ENCODE data around the gene ARHGAP29.
"Not testable (repeated sequence)": the region's sequence is repeated elsewhere in the genome, so short reads cannot be mapped to it uniquely, and the experiment has no call there.

ARHGAP29 gene

DNA sequence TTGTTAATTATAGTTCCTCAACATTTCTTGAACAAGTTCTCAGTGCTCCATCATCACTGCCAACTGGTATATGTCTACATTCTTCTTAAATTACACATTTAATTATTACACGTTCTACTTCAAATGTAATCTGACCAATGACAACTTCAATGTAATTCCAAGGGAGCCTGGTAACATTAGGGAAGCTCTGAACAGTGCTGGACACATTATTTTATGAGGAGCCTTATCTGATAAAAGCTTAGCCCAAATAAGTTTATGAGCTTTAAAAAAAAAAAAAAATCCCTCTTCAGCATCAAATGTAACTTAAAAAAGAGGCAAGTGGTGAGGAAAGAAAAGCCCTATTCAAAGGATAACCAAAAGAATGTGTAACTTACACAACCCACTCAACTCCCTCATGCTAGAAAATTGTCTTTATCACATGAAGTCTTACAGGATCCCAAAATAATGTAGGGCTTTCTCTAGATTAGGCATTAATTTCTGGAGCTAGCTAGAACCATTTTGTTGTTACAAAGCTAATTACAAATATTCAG, 81.2 kb downstream of the ARHGAP29 start:
- no peak for DNase-seq (ENCODE audit: low read depth)
- H3K4me3 ChIP-seq (ENCODE audit: low read length), result no peak overlapping the region
- TF ChIP-seq, protein P1, sequence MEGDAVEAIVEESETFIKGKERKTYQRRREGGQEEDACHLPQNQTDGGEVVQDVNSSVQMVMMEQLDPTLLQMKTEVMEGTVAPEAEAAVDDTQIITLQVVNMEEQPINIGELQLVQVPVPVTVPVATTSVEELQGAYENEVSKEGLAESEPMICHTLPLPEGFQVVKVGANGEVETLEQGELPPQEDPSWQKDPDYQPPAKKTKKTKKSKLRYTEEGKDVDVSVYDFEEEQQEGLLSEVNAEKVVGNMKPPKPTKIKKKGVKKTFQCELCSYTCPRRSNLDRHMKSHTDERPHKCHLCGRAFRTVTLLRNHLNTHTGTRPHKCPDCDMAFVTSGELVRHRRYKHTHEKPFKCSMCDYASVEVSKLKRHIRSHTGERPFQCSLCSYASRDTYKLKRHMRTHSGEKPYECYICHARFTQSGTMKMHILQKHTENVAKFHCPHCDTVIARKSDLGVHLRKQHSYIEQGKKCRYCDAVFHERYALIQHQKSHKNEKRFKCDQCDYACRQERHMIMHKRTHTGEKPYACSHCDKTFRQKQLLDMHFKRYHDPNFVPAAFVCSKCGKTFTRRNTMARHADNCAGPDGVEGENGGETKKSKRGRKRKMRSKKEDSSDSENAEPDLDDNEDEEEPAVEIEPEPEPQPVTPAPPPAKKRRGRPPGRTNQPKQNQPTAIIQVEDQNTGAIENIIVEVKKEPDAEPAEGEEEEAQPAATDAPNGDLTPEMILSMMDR (conservative IDR thresholded peaks at IDR 0.05; ENCODE audit: low read depth, low read length), result no peak

DNA sequence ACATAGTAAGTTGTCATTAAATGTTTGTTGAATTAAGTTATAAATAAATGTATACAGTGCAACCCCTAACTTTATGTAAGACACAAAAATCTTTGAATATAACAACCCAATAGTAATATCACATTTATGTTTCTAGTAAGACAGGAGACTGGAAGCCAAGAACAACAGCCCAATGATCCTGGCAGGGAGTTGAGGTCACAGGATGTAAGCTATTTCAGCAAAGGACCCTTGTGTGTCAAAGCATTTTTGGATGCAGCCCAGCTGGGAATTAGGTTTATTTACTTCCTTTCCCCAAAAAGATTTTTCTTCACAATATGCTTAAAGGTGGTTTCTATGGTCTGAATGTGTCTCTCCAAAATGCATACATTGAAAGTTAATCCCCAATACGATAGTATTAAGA, 82.4 kb downstream of the ARHGAP29 start:
- TF ChIP-seq, protein P1 (conservative IDR thresholded peaks at IDR 0.05; ENCODE audit: low read depth, low read length), result no peak
- no peak overlapping the region for H3K4me3 ChIP-seq (ENCODE audit: low read length)
- DNase-seq (ENCODE audit: low read depth), result no peak

DNA sequence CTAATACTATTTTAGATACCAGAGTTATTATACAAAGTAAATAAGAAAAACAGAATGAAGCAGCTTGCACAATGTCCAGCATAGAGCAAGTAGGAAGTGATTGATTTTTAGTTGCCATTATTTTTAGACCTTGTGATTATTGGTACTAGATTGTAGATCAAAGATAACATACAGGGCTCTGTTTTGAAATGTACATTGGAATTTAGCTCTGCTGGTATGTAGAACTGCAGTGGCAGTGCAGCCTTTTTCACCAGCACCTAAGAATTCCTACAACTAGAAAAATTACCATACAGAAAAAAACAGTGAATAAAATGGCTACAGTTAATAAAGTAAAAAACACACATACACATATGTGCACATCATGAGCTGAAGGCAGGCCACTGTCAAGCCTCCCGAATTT, 84.3 kb downstream of the ARHGAP29 start:
- TF ChIP-seq, protein P1 (conservative IDR thresholded peaks at IDR 0.05; ENCODE audit: low read depth, low read length), result no peak
- H3K4me3 ChIP-seq (ENCODE audit: low read length), result no peak overlapping the region
- no peak for DNase-seq (ENCODE audit: low read depth)

DNA sequence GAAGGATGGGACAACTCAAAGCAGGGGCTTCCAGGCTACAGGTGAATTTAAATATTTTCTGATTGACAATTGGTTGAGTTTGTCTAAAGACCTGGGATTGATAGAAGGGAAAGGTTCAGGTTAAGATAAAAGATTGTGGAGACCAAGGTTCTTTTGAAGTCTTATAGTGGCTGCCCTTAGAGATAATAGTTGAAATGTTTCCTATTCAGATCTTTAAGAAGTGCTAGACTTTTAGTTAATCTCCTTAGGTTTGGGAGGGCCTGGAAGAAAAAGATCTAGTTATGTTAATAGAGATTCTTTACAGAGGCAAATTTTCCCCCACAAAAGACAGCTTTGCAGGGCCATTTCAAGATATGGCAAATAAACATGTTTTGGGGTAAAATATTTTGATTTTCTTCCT, 88.2 kb downstream of the ARHGAP29 start:
- H3K4me3 ChIP-seq (ENCODE audit: low read length); DNase-seq (ENCODE audit: low read depth): not testable (repeated sequence)

DNA sequence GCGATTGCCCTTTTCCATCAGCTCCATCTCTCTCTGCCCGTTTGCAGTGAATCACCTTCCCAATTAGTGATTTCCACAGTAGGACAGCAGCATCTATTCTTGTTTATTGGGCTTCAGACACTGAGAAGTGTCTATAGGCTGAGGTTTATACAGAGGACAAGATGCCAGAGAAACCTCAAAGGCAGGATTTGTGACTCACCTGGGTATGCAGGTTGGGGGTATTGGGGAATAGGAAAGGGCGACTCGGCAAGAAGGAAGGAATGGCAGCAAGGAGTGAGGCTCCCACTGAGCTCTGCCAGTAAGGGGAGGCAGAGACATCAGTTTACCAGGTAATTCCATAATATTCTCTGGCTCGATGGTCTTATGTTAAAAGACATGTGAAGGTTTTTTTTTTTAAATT, 91.1 kb downstream of the ARHGAP29 start:
- TF ChIP-seq, protein P1 (conservative IDR thresholded peaks at IDR 0.05; ENCODE audit: low read depth, low read length), result no peak
- no peak for DNase-seq (ENCODE audit: low read depth)
- H3K4me3 ChIP-seq (ENCODE audit: low read length), result no peak overlapping the region

DNA sequence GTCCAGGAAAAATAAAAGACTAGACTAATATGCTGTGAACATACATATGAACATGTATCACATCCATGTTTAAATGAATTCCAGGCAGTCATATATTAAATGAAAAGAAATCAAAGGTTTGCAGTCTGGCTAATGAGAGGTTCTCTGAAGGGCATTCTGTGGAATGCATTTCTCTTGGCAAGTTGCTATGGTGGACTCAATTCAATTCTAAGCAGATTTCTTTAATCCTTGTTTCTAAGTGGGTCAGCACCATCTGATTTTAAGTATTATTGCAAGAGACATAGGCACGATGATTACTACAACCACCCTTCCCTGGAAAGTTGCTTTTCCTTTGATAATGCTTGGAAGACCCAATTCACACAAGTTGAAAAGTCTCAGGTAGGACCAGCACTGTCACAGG, 92.5 kb downstream of the ARHGAP29 start:
- DNase-seq (ENCODE audit: low read depth), result peak; percentile 89
- peak overlapping the region; percentile 2 for H3K4me3 ChIP-seq (ENCODE audit: low read length)
- TF ChIP-seq, protein P1 (conservative IDR thresholded peaks at IDR 0.05; ENCODE audit: low read depth, low read length), result no peak

DNA sequence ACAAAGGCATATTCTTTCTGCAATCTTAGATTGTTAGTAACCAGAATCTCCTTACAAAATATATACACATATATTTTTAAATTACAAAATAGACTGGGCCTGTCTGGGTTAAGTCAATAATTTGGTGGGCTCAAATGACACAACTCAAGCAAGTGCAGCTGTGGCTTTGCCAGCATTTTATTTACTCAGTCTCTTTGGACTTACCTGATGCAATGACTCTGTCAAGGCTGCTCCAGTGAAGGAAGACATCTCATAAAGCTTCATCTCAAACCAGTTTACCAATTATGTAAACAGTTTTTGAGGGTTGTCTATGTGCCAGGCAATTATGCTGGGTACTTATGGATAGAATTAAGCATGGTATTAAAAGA, 93.6 kb downstream of the ARHGAP29 start:
- TF ChIP-seq, protein P1 (conservative IDR thresholded peaks at IDR 0.05; ENCODE audit: low read depth, low read length), result no peak
- DNase-seq (ENCODE audit: low read depth), result no peak
- H3K4me3 ChIP-seq (ENCODE audit: low read length), result no peak overlapping the region
